ENCODE results near the gene ENDOV. TPM values are rescaled to one million over a fixed set of nuclear protein-coding genes. Genes with fewer than 3 reads are reported as not detected.

Gene ENDOV
- total RNA-seq, 1 donor from 2014 or later: 28.1 TPM

GRCh38 chr17:80459234-80459633, 44.3 kb downstream of the ENDOV start:
- ATAC-seq (ENCODE audit: low read depth) (no peak), DNase-seq (no peak)
- Mint-ChIP-seq H3K4me1 (peaks cover 10% of the 10 kb centered on the region), H3K27me3 (peaks cover 41% of the 10 kb centered on the region), H3K9me3 (no peaks in the 10 kb centered on the region), H3K27ac (no peak overlapping the region), H3K4me3 (no peak overlapping the region), H3K36me3 (ENCODE audit: low read depth) (peaks cover 4% of the 10 kb centered on the region)
- intact Hi-C loops (cut with micrococcal nuclease): no loop called here
- ChIA-PET CTCF (no interaction called here), POLR2A (no interaction called here)
- no peak for TF ChIP-seq CTCF (IDR thresholded peaks at IDR 0.05)

GRCh38 chr17:80460429-80460834, 45.5 kb downstream of the ENDOV start:
- H3K27me3 Mint-ChIP-seq: peaks cover 42% of the 10 kb centered on the region
- intact Hi-C loops (cut with micrococcal nuclease): no loop called here
- no peaks in the 10 kb centered on the region for H3K36me3 Mint-ChIP-seq (ENCODE audit: low read depth)
- POLR2A ChIA-PET: no interaction called here
- no peak overlapping the region for H3K27ac Mint-ChIP-seq
- H3K9me3 Mint-ChIP-seq: no peaks in the 10 kb centered on the region
- DNase-seq (no peak), ATAC-seq (ENCODE audit: low read depth) (no peak)
- TF ChIP-seq CTCF (IDR thresholded peaks at IDR 0.05): no peak
- peaks cover 5% of the 10 kb centered on the region for H3K4me1 Mint-ChIP-seq
- H3K4me3 Mint-ChIP-seq: no peak overlapping the region
- CTCF ChIA-PET: no interaction called here

- CTCF ChIA-PET: no interaction called here
- DNase-seq (no peak), ATAC-seq (ENCODE audit: low read depth) (no peak)
- peaks cover 41% of the 10 kb centered on the region for H3K27me3 Mint-ChIP-seq
- H3K27ac Mint-ChIP-seq: no peak overlapping the region
- no peak overlapping the region for H3K4me3 Mint-ChIP-seq
- POLR2A ChIA-PET: no interaction called here
- H3K9me3 Mint-ChIP-seq: no peaks in the 10 kb centered on the region
- H3K4me1 Mint-ChIP-seq: no peaks in the 10 kb centered on the region
- TF ChIP-seq CTCF (IDR thresholded peaks at IDR 0.05): no peak
- no peaks in the 10 kb centered on the region for H3K36me3 Mint-ChIP-seq (ENCODE audit: low read depth)
- intact Hi-C loops (cut with micrococcal nuclease): no loop called here
Measured at GRCh38 chr17:80461528-80462160, 46.7 kb downstream of the ENDOV start.

GRCh38 chr17:80463784-80464400, 48.9 kb downstream of the ENDOV start:
- intact Hi-C loops (cut with micrococcal nuclease): no loop called here
- H3K9me3 Mint-ChIP-seq: no peaks in the 10 kb centered on the region
- H3K4me1 Mint-ChIP-seq: no peaks in the 10 kb centered on the region
- CTCF ChIA-PET: interaction anchor here (1.3 kb wide), 1 partner anchor 9 kb away, joined by 4 read pairs; no protein-coding TSS in a partner anchor
- DNase-seq (no peak), ATAC-seq (ENCODE audit: low read depth) (no peak)
- POLR2A ChIA-PET: no interaction called here
- no peak for TF ChIP-seq CTCF (IDR thresholded peaks at IDR 0.05)
- H3K27me3 Mint-ChIP-seq: peaks cover 46% of the 10 kb centered on the region
- H3K4me3 Mint-ChIP-seq: no peak overlapping the region
- H3K36me3 Mint-ChIP-seq (ENCODE audit: low read depth): no peaks in the 10 kb centered on the region
- no peak overlapping the region for H3K27ac Mint-ChIP-seq

- H3K27ac Mint-ChIP-seq: no peak overlapping the region
- DNase-seq (no peak), ATAC-seq (ENCODE audit: low read depth) (no peak)
- TF ChIP-seq CTCF (IDR thresholded peaks at IDR 0.05): no peak
- H3K4me1 Mint-ChIP-seq: no peaks in the 10 kb centered on the region
- H3K27me3 Mint-ChIP-seq: peaks cover 44% of the 10 kb centered on the region
- H3K36me3 Mint-ChIP-seq (ENCODE audit: low read depth): no peaks in the 10 kb centered on the region
- ChIA-PET POLR2A (interaction anchor here (1.3 kb wide), 1 partner anchor 10 kb away, joined by 5 read pairs; no protein-coding TSS in a partner anchor), CTCF (interaction anchor here (1.3 kb wide), 1 partner anchor 10 kb away, joined by 4 read pairs; no protein-coding TSS in a partner anchor)
- no peaks in the 10 kb centered on the region for H3K9me3 Mint-ChIP-seq
- intact Hi-C loops (cut with micrococcal nuclease): no loop called here
- H3K4me3 Mint-ChIP-seq: no peak overlapping the region
Measured at GRCh38 chr17:80464486-80464885, 49.5 kb downstream of the ENDOV start.

All from activated B cell treated with CpG ODN at 0.5 μM for 24 hours (primary cell).